CD4-positive, CD25-positive, alpha-beta regulatory T cell (primary cell): ENCODE results near the gene IGFBP2. TPM values are rescaled to one million over a fixed set of nuclear protein-coding genes. Genes with fewer than 3 reads are reported as not detected.

ENCODE experiments used
- ATAC-seq, 2 donors: fragments of 150-1000 bp; cut with Tn5 transposase; one replicate each; pipeline ENCODE4 v1.10.0; 2021; ENCODE audit warnings: low read depth in 2 of 2, moderate number of reproducible peaks in 2 of 2, moderate library complexity in 1 of 2
- DNase-seq, 3 donors: peaks; one replicate each; pipeline versions ENCODE4 v3.0.0 to v3.0.0-alpha.2; 2012 to 2022; ENCODE audit warnings: mixed read lengths in 1 of 3
- H3K27ac ChIP-seq: one replicate; pipeline ENCODE4 v1.7.0; 2013; ENCODE audit warnings: mild to moderate bottlenecking, low read length; ENCODE audit not compliant: insufficient read depth, poor library complexity, severe bottlenecking
- H3K27me3 ChIP-seq: one replicate; pipeline ENCODE4 v1.7.0; 2013; ENCODE audit warnings: low read length; ENCODE audit not compliant: control insufficient read depth, insufficient read depth
- H3K36me3 ChIP-seq: one replicate; pipeline ENCODE4 v1.7.0; 2013; ENCODE audit warnings: mild to moderate bottlenecking, low read length, moderate library complexity; ENCODE audit not compliant: control insufficient read depth, insufficient read depth
- H3K4me1 ChIP-seq: 2 replicates; pipeline ENCODE4 v1.7.0; 2013; ENCODE audit warnings: mild to moderate bottlenecking, low read length; ENCODE audit not compliant: insufficient read depth, control insufficient read depth, poor library complexity, severe bottlenecking
- H3K4me3 ChIP-seq: one replicate; pipeline ENCODE4 v1.7.0; 2013; ENCODE audit warnings: low read depth, mild to moderate bottlenecking, low read length, moderate library complexity
- H3K9me3 ChIP-seq, 2 experiments: 1 replicate in 1 of 2; 2 replicates in 1 of 2; pipeline ENCODE4 v1.7.0; 2013; ENCODE audit warnings: low read length in 2 of 2, mild to moderate bottlenecking in 1 of 2, moderate library complexity in 1 of 2; ENCODE audit not compliant: control insufficient read depth in 2 of 2
- H3K27ac Mint-ChIP-seq, 3 donors: one replicate each; pipeline ENCODE4 v1.8.0; 2020 to 2022; ENCODE audit warnings: mild to moderate bottlenecking in 3 of 3, mixed read lengths in 3 of 3, moderate library complexity in 2 of 3
- H3K27me3 Mint-ChIP-seq: one replicate; pipeline ENCODE4 v1.8.0; 2022; ENCODE audit warnings: mild to moderate bottlenecking, mixed read lengths
- H3K36me3 Mint-ChIP-seq: one replicate; pipeline ENCODE4 v1.8.0; 2020; ENCODE audit warnings: mixed read lengths
- H3K4me1 Mint-ChIP-seq, 4 donors: one replicate each; pipeline ENCODE4 v1.8.0; 2020 to 2022; ENCODE audit warnings: mixed read lengths in 4 of 4, mild to moderate bottlenecking in 1 of 4
- H3K4me3 Mint-ChIP-seq, 4 donors: one replicate each; pipeline ENCODE4 v1.8.0; 2020 to 2022; ENCODE audit warnings: mild to moderate bottlenecking in 4 of 4, mixed read lengths in 4 of 4, moderate library complexity in 3 of 4
- H3K9me3 Mint-ChIP-seq, 7 donors: one replicate each; pipeline ENCODE4 v1.8.0; 2020 to 2022; ENCODE audit warnings: mixed read lengths in 7 of 7, mild to moderate bottlenecking in 3 of 7, moderate library complexity in 2 of 7
- polyA plus RNA-seq, 4 donors: library from polyadenylated mRNA; unstranded; fragments of 300-500 nt; fragmentation: Illumina TruSeq; gene quantifications; one replicate each; pipeline ENCODE4 v1.2.3, GENCODE V29; 2021
- total RNA-seq: library from RNA; stranded (reverse); gene quantifications from one replicate; pipeline ENCODE4 v1.2.3, GENCODE V29; 2022

IGFBP2 gene
- total and polyA plus RNA-seq, 5 donors from 2014 or later, result not detected

- H3K27me3 ChIP-seq, result peaks cover 8% of the 10 kb centered on the region
- no peaks in the 10 kb centered on the region for H3K9me3 ChIP-seq
- no peak overlapping the region for H3K27ac ChIP-seq
- no peak overlapping the region for H3K4me3 ChIP-seq
- Mint-ChIP-seq H3K9me3 (peaks cover 0 to 5% (median 0%) of the 10 kb centered on the region in 7 donors), H3K27ac (no peak overlapping the region), H3K36me3 (no peaks in the 10 kb centered on the region), H3K4me1 (peaks cover 0 to 19% (median 13%) of the 10 kb centered on the region in 4 donors), H3K4me3 (no peak overlapping the region), H3K27me3 (peaks cover 58% of the 10 kb centered on the region)
- no peak for DNase-seq
- no peaks in the 10 kb centered on the region for H3K36me3 ChIP-seq
- peaks cover 5% of the 10 kb centered on the region for H3K4me1 ChIP-seq
- ATAC-seq, result no peak
These were observed 2.7 kb downstream of the IGFBP2 start for GRCh38 chr2:216635701-216636550.

DNA sequence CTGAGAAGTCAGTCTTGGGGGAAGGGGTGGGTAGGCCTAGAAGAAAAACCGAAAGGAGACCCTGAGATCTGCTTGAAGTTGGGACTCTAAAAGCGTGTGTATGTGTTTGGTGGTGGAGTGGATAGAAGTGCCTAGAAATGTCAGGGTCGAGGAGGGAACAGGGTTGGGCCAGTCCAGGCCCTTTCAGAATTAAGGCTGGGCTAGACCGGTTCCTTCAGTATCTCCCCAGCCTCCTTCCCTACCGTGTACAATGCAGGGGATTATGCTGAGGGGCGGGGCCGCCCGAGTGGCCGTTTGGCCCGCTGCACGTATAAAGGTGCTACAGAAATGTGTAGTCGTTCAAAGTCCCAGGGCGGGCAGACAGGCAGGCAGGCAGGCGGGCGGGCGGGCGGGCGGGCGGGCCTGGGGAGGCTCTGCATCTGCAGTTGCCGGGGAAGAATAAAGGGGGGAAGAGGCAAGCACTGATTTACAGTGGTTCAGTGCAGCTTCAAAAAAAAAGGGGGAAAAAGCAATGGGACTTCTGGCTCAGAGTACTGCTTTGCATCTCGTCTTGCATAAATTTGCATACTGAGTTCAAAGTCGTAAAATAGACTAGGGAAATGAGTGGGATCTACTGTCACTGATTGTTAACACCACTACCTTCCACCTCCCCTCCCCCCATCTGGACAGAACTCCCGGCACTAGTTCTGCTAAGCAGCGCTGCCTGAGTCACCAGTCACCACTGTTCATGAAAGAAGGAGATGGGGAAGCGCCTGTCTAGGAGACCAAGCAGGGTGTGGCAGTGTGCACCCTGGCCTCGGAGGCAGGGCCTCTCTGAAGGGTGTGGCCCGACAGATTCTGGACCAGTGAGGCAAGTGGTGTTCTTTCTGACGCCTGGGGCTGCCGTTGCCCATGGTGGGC is 3.6 kb downstream of the IGFBP2 start:
- Mint-ChIP-seq H3K4me3 (peak overlapping the region in 1 of 4 donors; percentile 5), H3K36me3 (no peaks in the 10 kb centered on the region), H3K27ac (no peak overlapping the region), H3K4me1 (peaks cover 0 to 19% (median 13%) of the 10 kb centered on the region in 4 donors), H3K9me3 (peaks cover 0 to 5% (median 0%) of the 10 kb centered on the region in 7 donors), H3K27me3 (peaks cover 57% of the 10 kb centered on the region)
- Histone ChIP-seq H3K27me3 (peaks cover 8% of the 10 kb centered on the region), H3K4me3 (no peak overlapping the region), H3K36me3 (no peaks in the 10 kb centered on the region), H3K27ac (no peak overlapping the region), H3K9me3 (no peaks in the 10 kb centered on the region), H3K4me1 (peaks cover 5% of the 10 kb centered on the region)
- ATAC-seq, result no peak
- DNase-seq, result no peak

GRCh38 chr2:216637472-216637871 is 4.3 kb downstream of the IGFBP2 start:
- Mint-ChIP-seq H3K27ac (no peak overlapping the region), H3K4me3 (no peak overlapping the region), H3K9me3 (peaks cover 0 to 5% (median 0%) of the 10 kb centered on the region in 7 donors), H3K4me1 (peaks cover 0 to 19% (median 13%) of the 10 kb centered on the region in 4 donors), H3K36me3 (no peaks in the 10 kb centered on the region), H3K27me3 (peaks cover 50% of the 10 kb centered on the region)
- no peak for DNase-seq
- Histone ChIP-seq H3K36me3 (no peaks in the 10 kb centered on the region), H3K27me3 (peaks cover 8% of the 10 kb centered on the region), H3K9me3 (no peaks in the 10 kb centered on the region), H3K4me1 (peaks cover 5% of the 10 kb centered on the region), H3K4me3 (no peak overlapping the region), H3K27ac (no peak overlapping the region)
- no peak for ATAC-seq

DNA sequence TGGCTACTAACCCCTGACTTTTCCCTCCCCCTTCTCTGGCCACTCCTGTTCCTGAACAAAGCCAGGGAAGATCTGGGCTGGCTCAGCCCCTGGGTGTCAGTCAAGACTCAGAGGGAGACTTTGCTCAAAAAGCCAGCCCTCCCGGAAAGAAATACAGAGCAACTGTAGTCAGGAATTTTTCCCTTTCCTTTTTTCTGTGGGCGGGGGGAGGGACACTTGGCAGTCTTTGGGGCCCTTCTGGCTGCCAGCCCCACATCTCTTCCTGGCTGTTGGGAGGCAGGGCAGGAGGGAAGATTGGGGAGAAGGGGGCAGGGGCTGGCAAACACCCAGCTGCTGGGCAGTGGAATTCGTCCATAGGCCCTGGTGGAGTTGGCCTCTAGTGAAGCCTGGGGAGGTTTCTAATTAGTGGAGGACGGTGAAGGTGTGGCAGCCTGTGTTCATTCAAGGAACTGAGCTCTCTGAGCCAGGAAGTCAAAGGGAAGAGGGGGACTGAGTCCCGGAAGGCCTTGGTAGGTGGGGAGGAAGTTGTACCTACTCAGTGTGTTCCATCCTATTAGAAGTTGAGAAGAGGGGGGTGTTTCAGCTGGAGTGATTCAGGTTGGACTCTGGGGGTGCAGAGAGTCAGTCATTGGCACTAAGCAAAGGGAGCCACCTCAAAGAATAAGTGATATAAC is 10.9 kb downstream of the IGFBP2 start:
- H3K27ac Mint-ChIP-seq, result no peak overlapping the region
- Histone ChIP-seq H3K27ac (no peak overlapping the region), H3K9me3 (no peaks in the 10 kb centered on the region), H3K27me3 (peaks cover 2% of the 10 kb centered on the region), H3K4me3 (no peak overlapping the region), H3K36me3 (no peaks in the 10 kb centered on the region), H3K4me1 (no peaks in the 10 kb centered on the region)
- DNase-seq, result no peak
- no peaks in the 10 kb centered on the region for H3K36me3 Mint-ChIP-seq
- no peak for ATAC-seq
- no peak overlapping the region for H3K4me3 Mint-ChIP-seq
- H3K27me3 Mint-ChIP-seq, result peaks cover 8% of the 10 kb centered on the region
- H3K4me1 Mint-ChIP-seq, result no peaks in the 10 kb centered on the region
- H3K9me3 Mint-ChIP-seq, result peaks cover 0 to 4% (median 0%) of the 10 kb centered on the region in 7 donors

DNA sequence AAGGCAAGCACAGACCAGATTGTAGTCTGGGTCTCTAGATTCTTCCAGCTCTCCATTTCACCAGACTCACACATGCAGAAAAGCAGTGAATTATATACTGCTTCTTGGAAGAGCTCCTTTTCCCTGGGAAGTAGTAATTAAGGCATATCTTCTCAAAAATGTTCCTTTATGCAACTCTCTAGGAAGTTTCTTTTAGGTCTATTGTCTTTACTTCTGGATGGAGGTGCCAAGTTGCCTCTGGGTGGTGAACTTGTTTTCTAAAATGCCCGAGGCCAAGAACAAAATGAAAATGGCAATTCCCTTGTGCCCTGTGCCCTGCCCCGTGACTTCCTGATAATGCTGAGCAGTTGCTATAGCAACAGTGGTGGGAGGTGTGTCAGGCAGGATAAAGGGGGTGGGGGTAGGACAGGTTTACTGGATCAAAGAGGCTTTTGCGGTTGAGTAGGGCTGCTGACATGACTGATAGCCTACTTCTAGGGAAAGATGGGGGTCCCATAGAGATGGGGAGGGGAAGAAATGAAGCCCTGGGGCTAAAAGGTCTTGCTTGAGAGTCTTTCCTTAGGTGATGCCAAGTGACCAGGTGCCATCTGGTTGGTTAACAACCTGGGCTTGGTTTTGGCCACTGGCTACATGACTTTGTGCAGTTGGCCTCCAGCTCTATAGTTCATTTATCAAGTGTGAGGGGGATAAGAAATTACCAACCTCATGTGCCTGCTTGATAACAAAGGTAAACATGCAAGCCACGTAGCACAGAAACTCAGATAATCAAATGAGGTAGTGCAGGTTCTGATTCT is 11.8 kb downstream of the IGFBP2 start:
- Mint-ChIP-seq H3K27ac (no peak overlapping the region), H3K4me1 (no peaks in the 10 kb centered on the region), H3K36me3 (no peaks in the 10 kb centered on the region), H3K27me3 (peaks cover 5% of the 10 kb centered on the region), H3K9me3 (peaks cover 0 to 4% (median 0%) of the 10 kb centered on the region in 7 donors), H3K4me3 (no peak overlapping the region)
- Histone ChIP-seq H3K27me3 (peaks cover 2% of the 10 kb centered on the region), H3K36me3 (no peaks in the 10 kb centered on the region), H3K27ac (no peak overlapping the region), H3K4me3 (no peak overlapping the region), H3K9me3 (no peaks in the 10 kb centered on the region), H3K4me1 (no peaks in the 10 kb centered on the region)
- ATAC-seq (no peak), DNase-seq (no peak)

GRCh38 chr2:216645636-216645950 is 12.4 kb downstream of the IGFBP2 start:
- peaks cover 0 to 4% (median 0%) of the 10 kb centered on the region in 7 donors for H3K9me3 Mint-ChIP-seq
- H3K4me1 Mint-ChIP-seq, result no peaks in the 10 kb centered on the region
- no peaks in the 10 kb centered on the region for H3K36me3 Mint-ChIP-seq
- no peak for ATAC-seq
- Histone ChIP-seq H3K9me3 (no peaks in the 10 kb centered on the region), H3K4me3 (no peak overlapping the region), H3K27me3 (peaks cover 2% of the 10 kb centered on the region), H3K4me1 (no peaks in the 10 kb centered on the region), H3K36me3 (no peaks in the 10 kb centered on the region), H3K27ac (no peak overlapping the region)
- H3K4me3 Mint-ChIP-seq, result no peak overlapping the region
- DNase-seq, result no peak
- peaks cover 4% of the 10 kb centered on the region for H3K27me3 Mint-ChIP-seq
- H3K27ac Mint-ChIP-seq, result no peak overlapping the region

GRCh38 chr2:216646116-216646515 is 12.9 kb downstream of the IGFBP2 start:
- no peak for DNase-seq
- Mint-ChIP-seq H3K4me3 (no peak overlapping the region), H3K4me1 (no peaks in the 10 kb centered on the region), H3K27ac (no peak overlapping the region), H3K36me3 (no peaks in the 10 kb centered on the region), H3K9me3 (peaks cover 0 to 4% (median 0%) of the 10 kb centered on the region in 7 donors), H3K27me3 (peaks cover 4% of the 10 kb centered on the region)
- H3K4me3 ChIP-seq, result no peak overlapping the region
- no peaks in the 10 kb centered on the region for H3K4me1 ChIP-seq
- ATAC-seq, result no peak
- no peaks in the 10 kb centered on the region for H3K9me3 ChIP-seq
- H3K27me3 ChIP-seq, result peaks cover 2% of the 10 kb centered on the region
- H3K27ac ChIP-seq, result no peak overlapping the region
- no peaks in the 10 kb centered on the region for H3K36me3 ChIP-seq
